ENCODE results near the gene FRMD4A.
A peak's percentile ranks its signal among the peaks of the same experiment; 100 is the strongest.

Gene FRMD4A

GRCh38 chr10:14039968-14040668 is 290.6 kb downstream of the FRMD4A start:
- DNase-seq = no peak

GRCh38 chr10:14036233-14036632 is 294.5 kb downstream of the FRMD4A start:
- DNase-seq = no peak

GRCh38 chr10:14035506-14035905 is 295.2 kb downstream of the FRMD4A start:
- no peak for DNase-seq

GRCh38 chr10:14032406-14032998 is 298.2 kb downstream of the FRMD4A start:
- DNase-seq = peak; percentile 78

GRCh38 chr10:14026325-14026724 is 304.4 kb downstream of the FRMD4A start:
- DNase-seq = no peak

- no peak for DNase-seq
Observed at GRCh38 chr10:14025283-14026189, 305.2 kb downstream of the FRMD4A start.

- no peak for DNase-seq
Observed at GRCh38 chr10:14024329-14025202, 306.2 kb downstream of the FRMD4A start.

- no peak for DNase-seq
Observed at GRCh38 chr10:14023673-14024328, 306.9 kb downstream of the FRMD4A start.

- DNase-seq = no peak
Observed at GRCh38 chr10:14022954-14023672, 307.6 kb downstream of the FRMD4A start.

GRCh38 chr10:14022052-14022451 is 308.7 kb downstream of the FRMD4A start:
- no peak for DNase-seq

GRCh38 chr10:14020037-14020664 is 310.6 kb downstream of the FRMD4A start:
- DNase-seq = no peak

GRCh38 chr10:14017467-14017866 is 313.3 kb downstream of the FRMD4A start:
- DNase-seq = no peak

- DNase-seq = no peak
Observed at GRCh38 chr10:14016931-14017333, 313.8 kb downstream of the FRMD4A start.

- DNase-seq = no peak
Observed at GRCh38 chr10:14016011-14016536, 314.6 kb downstream of the FRMD4A start.

- DNase-seq = no peak
Observed at GRCh38 chr10:14014423-14014822, 316.3 kb downstream of the FRMD4A start.

- DNase-seq = no peak
Observed at GRCh38 chr10:14010769-14011574, 319.8 kb downstream of the FRMD4A start.

- no peak for DNase-seq
Observed at GRCh38 chr10:14010101-14010558, 320.6 kb downstream of the FRMD4A start.

GRCh38 chr10:14009371-14010100 is 321.2 kb downstream of the FRMD4A start:
- peak; percentile 76 for DNase-seq

- no peak for DNase-seq
Observed at GRCh38 chr10:14008740-14009080, 322.0 kb downstream of the FRMD4A start.

All from activated CD8-positive, alpha-beta memory T cell treated with anti-CD3 and anti-CD28 coated beads for 24 hours (primary cell).